Gastrocnemius medialis (tissue), 4 donors: ENCODE data around the gene SYMPK. TPM values are rescaled to one million over a fixed set of nuclear protein-coding genes. Genes with fewer than 3 reads are reported as not detected.

ENCODE experiments used
- ATAC-seq, 2 donors: fragments of 150-250 bp; one replicate each; pipeline ENCODE4 v1.9.1; 2016
- DNase-seq, 2 donors: peaks; one replicate each; pipeline ENCODE4 v3.0.0-alpha.2; 2019
- H3K27ac ChIP-seq, 4 donors: fragments of 200-600 bp; sonication (generic); 1 replicate in 1 of 4; 2 replicates in 3 of 4; pipeline ENCODE4 v1.5.1; 2016 to 2018; ENCODE audit warnings: mild to moderate bottlenecking in 2 of 4, moderate library complexity in 1 of 4
- H3K27me3 ChIP-seq, 3 donors: fragments of 200-600 bp; sonication (generic) in 2 of 3; 1 replicate in 1 of 3; 2 replicates in 2 of 3; pipeline versions ENCODE4 v1.5.1 to v1.6.0; 2016 to 2019; ENCODE audit warnings: mild to moderate bottlenecking in 1 of 3, moderate library complexity in 1 of 3
- H3K36me3 ChIP-seq, 2 donors: fragments of 200-600 bp; sonication (generic) in 1 of 2; one replicate each; pipeline ENCODE4 v1.5.1; 2017 to 2018
- H3K4me1 ChIP-seq, 2 donors: fragments of 200-600 bp; sonication (generic) in 1 of 2; one replicate each; pipeline ENCODE4 v1.5.1; 2016 to 2017; ENCODE audit warnings: mild to moderate bottlenecking in 2 of 2
- H3K4me3 ChIP-seq, 4 donors: fragments of 200-600 bp; sonication (generic) in 3 of 4; 1 replicate in 1 of 4; 2 replicates in 3 of 4; pipeline ENCODE4 v1.5.1; 2016 to 2019; ENCODE audit warnings: mild to moderate bottlenecking in 2 of 4
- H3K9me3 ChIP-seq, 3 donors: fragments of 200-600 bp; sonication (generic) in 2 of 3; 1 replicate in 1 of 3; 2 replicates in 2 of 3; pipeline ENCODE4 v1.5.1; 2016 to 2019
- CTCF ChIP-seq, 5 experiments: fragments of 450-650 bp in 3 of 5; fragments of 200-600 bp in 2 of 5; sonication (generic) in 2 of 5; IDR thresholded peaks in 4 of 5; conservative IDR thresholded peaks in 1 of 5; 1 replicate in 4 of 5; 2 replicates in 1 of 5; pipeline ENCODE4 v1.5.1; 2016 to 2019; ENCODE audit warnings: antibody characterized with exemption in 5 of 5, mild to moderate bottlenecking in 3 of 5, moderate library complexity in 3 of 5
- POLR2A ChIP-seq, 2 donors: fragments of 450-650 bp; IDR thresholded peaks; one replicate each; pipeline ENCODE4 v1.6.1; 2017; ENCODE audit warnings: antibody characterized with exemption in 2 of 2, mild to moderate bottlenecking in 2 of 2, moderate library complexity in 2 of 2
- in situ Hi-C, 4 donors: fragments of 200-750 bp; cut with MboI; loops; one replicate each; pipeline versions ENCODE4 v1.15.0 to v1.8.0; 2017; ENCODE audit warnings: low sequenced_read_pairs in 4 of 4
- intact Hi-C: fragments of 100-400 bp; cut with DNase I; formaldehyde crosslinking; loops from one replicate; pipeline ENCODE4 v1.15.1; 2023; ENCODE audit warnings: low total_unique reads
- total RNA-seq, 4 donors: library from RNA; depleted of rRNA; stranded (reverse); fragments of >200 nt; gene quantifications; one replicate each; pipeline versions ENCODE4 v1.1.0 to v1.2.3, GENCODE V29; 2016

SYMPK gene
- total RNA-seq, 4 donors from 2014 or later: 14.1 to 64.6 (median 34.9) TPM

- intact Hi-C loops: no loop called here
- ATAC-seq (no peak), DNase-seq (no peak)
- Histone ChIP-seq H3K9me3 (no peaks in the 10 kb centered on the region), H3K27ac (no peak overlapping the region), H3K27me3 (no peaks in the 10 kb centered on the region), H3K4me3 (no peak overlapping the region), H3K4me1 (no peaks in the 10 kb centered on the region), H3K36me3 (peaks cover 0 to 80% of the 10 kb centered on the region in 2 donors)
- in situ Hi-C loops: no loop called here
- no peak for TF ChIP-seq POLR2A (IDR thresholded peaks at IDR 0.05)
- no peak for TF ChIP-seq CTCF (IDR thresholded peaks at IDR 0.05 in 4 of 5, conservative IDR thresholded peaks at IDR 0.05 in 1 of 5)
Measured at GRCh38 chr19:45852145-45852750, 10.7 kb downstream of the SYMPK start.

GRCh38 chr19:45848922-45849321 is 14.0 kb downstream of the SYMPK start:
- ATAC-seq: no peak
- no peaks in the 10 kb centered on the region for H3K27me3 ChIP-seq
- H3K4me3 ChIP-seq: no peak overlapping the region
- no peaks in the 10 kb centered on the region for H3K9me3 ChIP-seq
- H3K27ac ChIP-seq: no peak overlapping the region
- in situ Hi-C loops: no loop called here
- peaks cover 0 to 99% of the 10 kb centered on the region in 2 donors for H3K36me3 ChIP-seq
- H3K4me1 ChIP-seq: no peaks in the 10 kb centered on the region
- DNase-seq: no peak
- intact Hi-C loops: no loop called here
- no peak for TF ChIP-seq POLR2A (IDR thresholded peaks at IDR 0.05)

GRCh38 chr19:45847663-45848062 is 15.3 kb downstream of the SYMPK start:
- Histone ChIP-seq H3K27ac (no peak overlapping the region), H3K9me3 (no peaks in the 10 kb centered on the region), H3K4me3 (no peak overlapping the region), H3K4me1 (no peaks in the 10 kb centered on the region), H3K36me3 (peaks cover 0 to 99% of the 10 kb centered on the region in 2 donors), H3K27me3 (no peaks in the 10 kb centered on the region)
- in situ Hi-C loops (no loop called here), intact Hi-C loops (no loop called here)
- TF ChIP-seq CTCF (IDR thresholded peaks at IDR 0.05 in 4 of 5, conservative IDR thresholded peaks at IDR 0.05 in 1 of 5) (no peak), POLR2A (IDR thresholded peaks at IDR 0.05) (no peak)
- DNase-seq: no peak
- no peak for ATAC-seq

GRCh38 chr19:45842198-45842597 is 20.7 kb downstream of the SYMPK start:
- no peak for TF ChIP-seq POLR2A (IDR thresholded peaks at IDR 0.05)
- no peak for TF ChIP-seq CTCF (IDR thresholded peaks at IDR 0.05 in 4 of 5, conservative IDR thresholded peaks at IDR 0.05 in 1 of 5)
- Histone ChIP-seq H3K9me3 (no peaks in the 10 kb centered on the region), H3K27ac (no peak overlapping the region), H3K4me3 (no peak overlapping the region), H3K27me3 (no peaks in the 10 kb centered on the region), H3K36me3 (peaks cover 5 to 93% of the 10 kb centered on the region in 2 donors), H3K4me1 (no peaks in the 10 kb centered on the region)
- DNase-seq: no peak
- ATAC-seq: no peak
- in situ Hi-C loops: no loop called here
- intact Hi-C loops: no loop called here

GRCh38 chr19:45834970-45835369 is 28.0 kb downstream of the SYMPK start:
- H3K36me3 ChIP-seq: peaks cover 8 to 97% of the 10 kb centered on the region in 2 donors
- H3K9me3 ChIP-seq: no peaks in the 10 kb centered on the region
- ATAC-seq: no peak
- no peaks in the 10 kb centered on the region for H3K4me1 ChIP-seq
- intact Hi-C loops: no loop called here
- H3K27ac ChIP-seq: no peak overlapping the region
- TF ChIP-seq POLR2A (IDR thresholded peaks at IDR 0.05) (no peak), CTCF (IDR thresholded peaks at IDR 0.05 in 4 of 5, conservative IDR thresholded peaks at IDR 0.05 in 1 of 5) (no peak)
- no peaks in the 10 kb centered on the region for H3K27me3 ChIP-seq
- DNase-seq: no peak
- H3K4me3 ChIP-seq: no peak overlapping the region
- in situ Hi-C loops: no loop called here
